Urothelium cell line (cell line): ENCODE data around the gene NPIPB4.
"Not testable (repeated sequence)": the region's sequence is repeated elsewhere in the genome, so short reads cannot be mapped to it uniquely, and the experiment has no call there.

Source experiments
- DNase-seq: peaks from one replicate; pipeline ENCODE4 v3.0.0; 2011; ENCODE audit warnings: low spot score, mixed read lengths
- FAIRE-seq: peaks from 2 replicates; lab custom pipeline; 2011; peaks lifted over from hg19 to GRCh38; lab: Jason Lieb, UNC

Gene NPIPB4

DNA sequence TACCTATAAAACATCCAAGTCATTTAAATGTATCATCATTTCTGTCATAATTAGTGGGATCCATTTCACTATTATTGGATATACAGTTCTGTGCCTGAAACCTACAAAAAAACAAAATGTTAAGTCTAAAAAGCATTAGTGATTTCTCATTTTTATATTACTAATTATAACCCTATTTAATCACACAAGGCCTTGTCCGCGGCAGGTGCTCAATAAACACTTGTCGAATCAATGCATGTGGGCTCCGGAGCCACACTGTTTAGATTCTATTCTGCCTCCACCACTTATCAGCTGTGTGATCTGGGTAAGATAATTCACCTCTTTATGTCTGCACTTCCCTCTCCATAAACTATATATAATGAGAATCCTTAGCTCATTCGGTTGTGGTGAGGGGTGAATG, at the start of gene NPIPB4:
Gene NPIPB4, minus strand, starts transcription at position 101 of the 400 bp plus-strand sequence. CDS start 378 bp downstream, outside the sequence.
- not testable (repeated sequence) for DNase-seq, FAIRE-seq

DNA sequence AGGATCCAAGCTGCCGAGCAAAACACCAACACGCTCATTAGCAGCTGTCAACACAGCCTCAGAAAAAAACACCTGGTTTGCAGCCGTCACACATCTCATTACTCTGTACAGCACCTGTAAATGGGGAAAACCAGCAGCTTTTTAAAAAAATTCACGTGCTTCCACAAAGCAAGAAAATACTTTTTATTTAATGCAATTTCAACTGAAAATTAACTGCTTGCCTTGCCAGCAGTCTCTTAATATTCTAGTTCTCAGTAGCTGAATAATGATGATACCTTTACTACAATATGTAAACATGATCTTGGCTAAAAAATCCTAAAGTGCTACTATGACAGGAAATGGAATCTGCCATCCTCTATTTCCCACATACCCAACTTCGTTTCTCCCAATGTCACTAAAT, 41.4 kb upstream of the NPIPB4 start:
- not testable (repeated sequence) for FAIRE-seq

DNA sequence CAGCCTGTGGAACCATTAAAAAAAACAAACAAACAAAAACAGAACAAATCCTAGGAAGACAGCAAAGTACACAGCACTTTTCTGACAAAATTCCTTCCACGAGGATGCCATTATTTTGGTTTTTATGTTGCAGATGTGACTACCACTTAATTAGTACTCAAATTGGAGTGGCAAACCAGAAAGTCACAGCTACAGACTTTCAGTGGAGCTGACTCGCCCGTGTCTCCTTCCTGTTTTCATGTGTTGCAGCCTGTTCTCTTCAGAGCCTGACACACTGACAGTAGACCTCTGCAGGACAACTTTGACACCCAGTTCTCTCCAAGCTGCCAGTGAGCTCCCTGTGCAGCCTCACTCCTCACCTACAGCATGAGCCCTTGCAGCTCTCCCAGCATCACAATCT, 24.4 kb upstream of the NPIPB4 start:
- FAIRE-seq, DNase-seq: not testable (repeated sequence)

More for the DNA sequence above, 41.4 kb upstream of the NPIPB4 start:
- DNase-seq: not testable (repeated sequence)

DNA sequence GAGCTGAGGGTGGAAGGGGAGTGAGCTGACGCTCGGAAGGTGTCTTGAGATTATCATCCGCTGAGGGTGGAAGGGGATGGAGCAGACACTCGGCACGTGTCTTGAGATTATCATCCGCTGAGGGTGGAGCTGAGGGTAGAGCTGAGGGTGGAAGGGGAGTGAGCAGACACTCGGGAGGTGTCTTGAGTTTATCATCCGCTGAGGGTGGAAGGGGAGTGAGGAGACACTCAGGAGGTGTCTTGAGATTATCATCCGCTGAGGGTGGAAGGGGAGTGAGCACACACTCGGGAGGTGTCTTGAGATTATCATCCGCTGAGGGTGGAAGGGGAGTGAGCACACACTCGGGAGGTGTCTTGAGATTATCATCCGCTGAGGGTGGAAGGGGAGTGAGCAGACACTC, 20.4 kb downstream of the NPIPB4 start:
- DNase-seq, FAIRE-seq: not testable (repeated sequence)

DNA sequence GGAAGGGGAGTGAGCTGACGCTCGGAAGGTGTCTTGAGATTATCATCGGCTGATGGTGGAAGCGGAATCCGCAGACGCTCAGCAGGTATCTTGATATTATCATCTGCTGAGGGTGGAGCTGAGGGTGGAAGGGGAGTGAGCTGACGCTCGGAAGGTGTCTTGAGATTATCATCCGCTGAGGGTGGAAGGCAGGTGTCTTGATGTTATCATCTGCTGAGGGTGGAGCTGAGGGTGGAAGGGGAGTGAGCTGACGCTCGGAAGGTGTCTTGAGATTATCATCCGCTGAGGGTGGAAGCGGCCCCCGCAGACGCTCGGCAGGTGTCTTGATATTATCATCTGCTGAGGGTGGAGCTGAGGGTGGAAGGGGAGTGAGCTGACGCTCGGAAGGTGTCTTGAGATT, 21.2 kb downstream of the NPIPB4 start:
- not testable (repeated sequence) for DNase-seq, FAIRE-seq

DNA sequence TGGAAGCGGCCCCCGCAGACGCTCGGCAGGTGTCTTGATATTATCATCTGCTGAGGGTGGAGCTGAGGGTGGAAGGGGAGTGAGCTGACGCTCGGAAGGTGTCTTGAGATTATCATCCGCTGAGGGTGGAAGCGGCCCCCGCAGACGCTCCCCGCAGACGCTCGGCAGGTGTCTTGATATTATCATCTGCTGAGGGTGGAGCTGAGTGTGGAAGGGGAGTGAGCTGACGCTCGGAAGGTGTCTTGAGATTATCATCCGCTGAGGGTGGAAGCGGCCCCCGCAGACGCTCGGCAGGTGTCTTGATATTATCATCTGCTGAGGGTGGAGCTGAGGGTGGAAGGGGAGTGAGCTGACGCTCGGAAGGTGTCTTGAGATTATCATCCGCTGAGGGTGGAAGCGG, 21.8 kb downstream of the NPIPB4 start:
- not testable (repeated sequence) for DNase-seq, FAIRE-seq

DNA sequence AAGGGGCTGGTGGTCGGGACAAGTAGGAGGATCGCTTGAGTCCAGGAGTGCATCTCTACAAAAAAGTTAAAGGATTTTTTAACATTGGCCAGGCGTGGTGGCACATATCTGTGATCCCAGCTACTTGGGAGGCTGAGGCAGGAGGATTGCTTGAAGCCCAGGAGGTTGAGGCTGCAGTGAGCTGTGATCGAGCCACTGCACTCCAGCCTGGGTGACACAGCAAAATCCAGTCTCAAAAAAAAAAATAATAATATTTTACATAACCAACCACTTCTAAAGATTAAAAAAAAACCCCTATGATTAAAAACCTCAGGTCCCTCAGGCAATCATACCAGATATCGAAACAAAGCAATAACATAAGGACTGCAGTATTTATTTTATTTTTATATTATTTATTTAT, 23.3 kb downstream of the NPIPB4 start:
- FAIRE-seq, DNase-seq: not testable (repeated sequence)

DNA sequence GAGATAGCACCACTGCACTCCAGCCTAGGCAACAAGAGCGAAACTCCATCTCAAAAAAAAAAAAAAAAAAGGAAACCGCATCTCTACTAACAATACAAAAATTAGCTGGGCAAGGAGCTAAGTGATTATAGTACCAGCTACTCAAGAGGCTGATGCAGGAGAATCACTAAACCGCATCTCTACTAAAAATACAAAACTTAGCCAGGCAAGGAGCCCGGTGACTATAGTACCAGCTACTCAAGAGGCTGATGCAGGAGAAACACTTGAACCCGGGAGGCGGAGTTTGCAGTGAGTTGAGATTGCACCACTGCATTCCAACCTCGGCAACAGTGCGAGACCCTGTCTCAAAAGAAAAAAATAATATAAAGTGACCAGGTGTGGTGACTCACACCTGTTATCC, 27.6 kb downstream of the NPIPB4 start:
- not testable (repeated sequence) for FAIRE-seq, DNase-seq

DNA sequence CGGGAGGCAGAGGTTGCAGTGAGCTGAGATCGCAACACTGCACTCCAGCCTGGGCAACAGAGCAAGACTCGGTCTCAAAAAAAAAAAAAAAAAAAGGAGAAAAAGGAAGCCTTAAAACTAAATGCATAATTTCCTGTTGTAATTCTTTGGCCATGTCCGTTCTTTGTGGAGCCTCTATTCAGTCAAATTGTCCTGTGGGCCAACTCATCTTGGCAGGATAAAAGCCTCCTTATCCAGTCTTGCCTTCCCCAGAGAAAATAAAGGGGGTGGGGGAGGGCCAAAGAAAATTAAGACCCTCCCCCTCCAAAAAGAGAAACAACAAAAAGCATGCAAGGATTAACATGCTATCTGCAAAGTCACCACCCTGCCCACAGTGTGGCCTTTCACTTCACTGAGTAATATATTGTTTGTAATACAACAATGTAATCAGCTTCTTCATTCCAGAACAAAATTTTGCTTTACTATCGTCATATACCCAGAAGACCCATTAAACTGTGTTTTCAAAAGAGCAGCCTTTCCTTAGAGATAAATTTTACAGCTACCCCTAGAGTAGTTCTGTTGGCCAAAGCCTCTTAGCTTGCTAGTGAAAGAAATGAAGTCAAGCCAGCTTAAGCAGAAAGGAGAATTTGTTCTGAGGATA, 31.4 kb downstream of the NPIPB4 start:
- FAIRE-seq, DNase-seq: not testable (repeated sequence)

DNA sequence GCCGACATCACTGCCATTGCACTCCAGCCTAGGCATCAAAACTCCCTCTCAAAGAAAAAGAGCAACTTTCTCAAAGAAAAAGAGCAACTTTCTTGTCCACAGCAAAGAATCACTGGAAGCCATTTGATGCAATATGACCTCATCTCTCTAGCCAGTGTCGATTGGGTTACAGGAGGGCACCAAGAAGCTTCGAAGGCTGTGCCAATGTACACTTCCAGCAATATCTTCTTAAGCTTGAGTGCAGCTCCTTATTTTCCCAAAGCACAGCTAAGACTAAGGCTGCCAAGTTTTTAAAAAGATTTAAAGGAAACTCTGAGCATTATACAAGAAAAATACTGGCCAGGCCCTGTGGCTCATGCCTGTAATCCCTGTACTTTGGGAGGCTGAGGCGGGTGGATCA, 32.0 kb downstream of the NPIPB4 start:
- not testable (repeated sequence) for DNase-seq, FAIRE-seq

DNA sequence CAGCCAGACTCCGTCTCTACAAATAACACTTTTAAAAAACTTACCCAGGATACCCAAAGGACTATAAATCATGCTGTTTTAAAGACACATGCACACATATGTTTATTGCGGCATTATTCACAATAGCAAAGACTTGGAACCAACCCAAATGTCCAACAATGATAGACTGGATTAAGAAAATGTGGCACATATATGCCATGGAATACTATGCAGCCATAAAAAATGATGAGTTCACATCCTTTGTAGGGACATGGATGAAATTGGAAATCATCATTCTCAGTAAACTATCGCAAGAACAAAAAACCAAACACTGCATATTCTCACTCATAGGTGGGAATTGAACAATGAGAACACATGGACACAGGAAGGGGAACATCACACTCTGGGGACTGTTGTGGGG, 34.3 kb downstream of the NPIPB4 start:
- not testable (repeated sequence) for DNase-seq, FAIRE-seq

DNA sequence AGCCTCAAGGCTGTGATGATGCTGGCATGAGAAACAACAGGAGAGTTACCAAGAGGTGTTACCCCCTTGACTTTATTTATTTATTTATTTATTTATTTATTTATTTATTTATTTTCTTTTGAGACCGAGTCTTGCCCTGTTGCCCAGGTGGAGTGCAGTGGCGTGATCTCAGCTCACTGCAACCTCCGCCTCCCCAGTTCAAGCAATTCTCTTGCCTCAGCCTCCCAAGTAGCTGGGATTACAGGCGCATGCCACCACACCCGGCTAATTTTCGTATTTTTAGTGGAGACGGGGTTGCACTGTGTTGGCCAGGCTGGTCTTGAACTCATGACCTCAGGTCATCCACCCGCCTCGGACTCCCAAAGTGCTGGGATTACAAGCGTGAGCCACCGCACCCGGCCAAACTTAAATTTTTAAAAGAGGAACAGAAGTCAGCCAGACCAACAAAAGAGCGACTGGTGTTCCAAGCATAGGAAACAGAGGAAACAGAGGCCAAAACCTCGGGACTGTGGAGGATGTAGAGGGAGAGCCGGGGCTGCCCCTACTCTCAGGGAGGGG, 36.6 kb downstream of the NPIPB4 start:
- FAIRE-seq, DNase-seq: not testable (repeated sequence)

DNA sequence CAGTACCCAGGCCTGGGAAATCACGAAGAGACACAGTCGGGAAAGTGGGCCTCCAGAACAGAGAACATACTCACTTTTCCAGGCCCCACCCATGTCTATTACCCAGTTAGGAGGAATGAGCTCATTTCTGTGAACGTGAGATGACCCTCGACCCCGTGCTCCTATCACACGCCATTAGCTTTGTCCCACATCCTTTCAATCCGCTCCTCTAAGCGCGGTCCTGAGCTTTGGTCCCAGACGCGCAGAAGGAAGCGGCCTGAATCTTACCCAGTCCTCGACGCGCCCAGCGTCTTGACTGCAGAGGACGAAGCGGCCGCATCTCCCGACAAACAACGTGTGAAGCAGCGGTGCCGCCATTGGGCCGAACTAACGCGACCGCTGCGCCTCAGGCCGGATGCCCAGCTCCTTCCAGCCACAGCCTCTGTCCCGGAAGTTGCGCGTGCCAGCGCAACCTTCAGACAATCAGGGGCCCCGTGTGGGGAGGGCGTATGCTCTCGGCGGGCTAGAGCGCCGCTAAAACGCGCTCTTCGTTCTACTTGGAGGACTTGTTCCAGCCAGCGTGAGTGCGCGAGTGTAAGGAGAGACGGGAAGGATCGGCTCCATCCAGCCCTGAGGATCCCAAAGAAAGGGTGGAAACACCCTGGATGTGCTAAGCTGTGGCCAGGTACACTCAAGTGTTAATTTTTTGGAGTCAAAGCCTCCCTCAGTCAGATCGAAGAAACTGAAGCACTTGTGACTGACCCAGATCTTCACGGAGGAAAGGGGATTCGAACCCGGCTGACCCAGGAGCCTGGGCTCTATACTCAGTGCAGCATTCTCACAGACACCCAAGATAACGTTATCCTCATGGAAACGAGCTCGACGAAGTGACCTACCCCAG, 37.3 kb downstream of the NPIPB4 start:
- peak; percentile 20 for DNase-seq
- FAIRE-seq: not testable (repeated sequence)

DNA sequence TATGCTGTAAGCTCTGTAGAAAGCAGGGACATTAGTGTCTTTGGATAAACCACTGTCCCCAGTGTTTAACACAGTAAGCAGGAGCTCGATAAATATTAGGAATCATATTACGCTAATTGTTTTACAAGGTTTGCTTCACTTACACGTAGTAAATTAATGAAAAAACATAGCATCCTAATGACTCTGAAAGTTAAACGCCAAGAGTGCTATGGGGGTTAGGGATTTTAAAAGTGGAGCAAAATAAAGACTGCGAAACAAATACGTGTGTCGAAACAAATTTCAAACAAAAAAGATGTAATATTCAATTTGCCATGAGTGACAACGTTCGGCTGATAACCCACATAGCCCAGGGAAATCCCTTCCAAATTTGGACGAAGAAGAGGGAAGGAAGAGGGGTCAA, 37.9 kb downstream of the NPIPB4 start:
- not testable (repeated sequence) for DNase-seq, FAIRE-seq

DNA sequence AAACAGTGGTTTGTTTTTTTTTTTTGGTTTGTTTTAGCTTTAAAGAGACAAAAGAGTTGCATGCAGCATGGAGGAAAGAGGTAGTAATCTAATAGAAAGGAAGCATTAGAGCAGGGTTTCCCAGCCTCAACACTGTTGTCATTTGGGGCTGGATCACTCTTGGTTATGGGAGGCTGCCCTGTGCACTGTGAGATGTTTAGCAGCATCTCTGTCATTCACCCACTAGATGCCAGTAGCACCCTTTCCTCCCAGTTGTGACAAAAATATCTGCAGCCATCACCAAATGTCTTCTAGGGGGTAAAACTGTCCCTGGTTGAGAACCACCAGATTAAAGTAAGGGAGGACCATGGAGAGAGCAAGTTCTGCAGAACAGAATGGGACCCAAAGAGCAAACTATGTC, 40.5 kb downstream of the NPIPB4 start:
- not testable (repeated sequence) for FAIRE-seq, DNase-seq

DNA sequence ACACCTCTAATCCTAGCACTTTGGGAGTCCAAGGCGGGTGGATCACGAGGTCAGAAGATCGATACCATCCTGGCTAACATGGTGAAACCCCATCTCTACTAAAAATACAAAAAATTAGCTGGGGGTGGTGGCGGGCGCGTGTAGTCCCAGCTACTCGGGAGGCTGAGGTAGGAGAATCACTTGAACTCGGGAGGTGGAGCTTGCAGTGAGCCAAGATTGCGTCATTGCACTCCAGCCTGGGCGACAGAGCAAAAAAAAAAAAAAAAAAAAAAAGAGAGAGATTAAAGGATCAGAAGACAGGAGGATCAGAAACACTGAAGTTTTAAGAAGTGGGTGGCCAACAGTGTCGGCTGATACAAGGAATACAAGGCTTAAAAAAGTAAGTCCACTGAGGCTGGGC, 41.9 kb downstream of the NPIPB4 start:
- not testable (repeated sequence) for FAIRE-seq, DNase-seq

DNA sequence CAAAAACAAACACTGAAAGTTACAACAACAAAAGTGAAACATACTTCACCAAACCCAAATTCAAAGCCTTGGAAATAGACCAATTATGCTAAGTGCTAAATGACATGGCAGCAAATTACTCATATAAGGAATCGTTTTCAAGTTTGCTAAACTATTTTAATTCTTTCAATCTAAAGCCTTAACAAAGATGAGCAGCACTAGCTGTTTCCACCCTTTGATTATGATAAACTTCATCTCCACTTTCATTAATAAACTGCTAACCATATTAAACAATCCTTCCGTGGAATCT, 55.2 kb downstream of the NPIPB4 start:
- FAIRE-seq: not testable (repeated sequence)

DNA sequence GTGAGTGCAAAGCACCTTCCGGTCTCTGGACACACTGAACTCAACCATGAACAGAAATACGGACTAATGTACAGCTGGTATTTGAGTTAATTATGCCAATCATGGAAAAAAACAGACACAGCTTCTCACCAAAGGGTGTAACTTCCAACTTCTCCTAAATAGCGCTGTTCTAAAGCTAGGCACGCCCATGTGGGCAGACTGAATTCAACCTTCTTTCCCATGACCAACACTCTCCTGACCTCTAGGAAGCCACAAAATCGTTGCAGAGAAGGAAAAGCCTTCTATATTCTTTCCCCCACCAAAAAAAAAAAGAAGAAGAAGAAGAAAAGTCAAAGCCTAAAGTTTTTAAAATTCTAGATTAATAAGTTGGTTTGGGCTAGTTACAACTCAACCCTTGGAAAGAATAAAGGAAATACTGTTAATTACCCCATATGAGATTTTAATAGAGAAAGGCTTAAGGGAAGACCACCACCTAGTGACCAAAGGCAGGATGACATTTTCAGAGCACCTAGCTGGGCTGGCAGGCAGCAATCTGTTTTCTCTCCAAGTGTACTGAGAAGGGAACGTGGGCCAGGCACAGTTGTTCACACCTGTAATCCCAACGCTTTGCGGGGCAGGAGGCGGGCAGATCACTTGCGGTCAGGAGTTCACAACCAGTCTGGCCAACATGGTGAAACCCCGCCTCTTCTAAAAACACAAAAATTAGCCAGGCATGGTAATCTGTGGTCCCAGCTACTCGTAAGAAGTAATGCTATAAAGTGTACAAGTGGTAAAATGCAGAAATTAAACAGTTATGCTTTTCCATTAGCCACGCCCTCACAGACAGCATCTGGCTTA, 55.8 kb downstream of the NPIPB4 start:
- DNase-seq, FAIRE-seq: not testable (repeated sequence)

More for the DNA sequence above, 55.2 kb downstream of the NPIPB4 start:
- not testable (repeated sequence) for DNase-seq

DNA sequence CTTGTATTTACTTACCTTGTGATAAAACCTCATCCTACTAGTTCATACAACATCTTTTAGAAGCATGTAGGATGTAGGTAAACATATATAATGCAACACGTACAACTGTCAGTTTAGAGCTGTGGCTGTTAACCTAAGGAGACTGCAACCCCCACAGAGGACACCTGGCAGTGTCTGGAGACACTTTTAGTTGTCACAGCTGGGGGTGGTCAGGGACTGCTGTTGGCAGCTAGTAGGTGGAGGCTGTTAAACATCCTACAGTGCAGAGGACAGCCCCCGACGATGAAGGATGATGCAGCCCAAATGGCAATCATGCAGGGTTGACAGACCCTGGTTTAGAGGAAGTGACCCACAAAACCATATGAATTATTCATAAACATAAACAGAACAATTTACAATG, 59.0 kb downstream of the NPIPB4 start:
- not testable (repeated sequence) for FAIRE-seq, DNase-seq

DNA sequence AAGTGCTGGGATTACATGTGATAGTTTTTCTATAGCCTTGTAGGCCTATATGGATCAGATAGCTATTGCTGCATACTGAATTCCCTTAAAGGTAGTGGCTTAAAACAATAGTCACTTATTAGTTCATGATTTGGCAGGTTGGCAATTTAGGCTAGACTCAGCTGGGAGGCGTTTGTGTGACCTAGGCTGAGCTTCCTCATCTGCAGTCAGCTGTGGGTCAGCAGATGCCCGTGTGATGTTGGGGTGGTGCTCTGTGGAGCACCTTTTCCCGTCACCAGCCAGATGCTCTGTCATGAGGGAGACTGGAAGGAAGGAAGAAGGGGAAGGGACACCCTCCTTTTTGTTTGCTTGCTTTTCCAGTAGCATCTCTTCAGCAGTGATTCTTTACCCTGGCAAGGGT, 64.2 kb downstream of the NPIPB4 start:
- not testable (repeated sequence) for DNase-seq, FAIRE-seq
